T-cell (primary cell): ENCODE data around the gene EIF1B. TPM values are rescaled to one million over a fixed set of nuclear protein-coding genes. Genes with fewer than 3 reads are reported as not detected.

Source experiments
- ATAC-seq, 4 experiments: fragments of 200-7000 bp in 3 of 4; fragments of 150-1000 bp in 1 of 4; cut with Tn5 transposase; replicated peaks in 1 of 4; 1 replicate in 3 of 4; 2 replicates in 1 of 4; pipeline ENCODE4 v1.10.0; 2021; ENCODE audit warnings: moderate library complexity in 3 of 4, mild to moderate bottlenecking in 2 of 4, moderate number of reproducible peaks in 1 of 4
- CTCF ChIA-PET, 2 donors: fragments of 300-600 bp; sonication (Branson Sonifier 250); formaldehyde crosslinking; loops; one replicate each; lab custom pipeline; 2022; ENCODE audit warnings: antibody characterized with exemption in 2 of 2; lab: Charles Lee
- POLR2A ChIA-PET, 2 donors: fragments of 300-600 bp; sonication (Branson Sonifier 250); formaldehyde crosslinking; loops; one replicate each; lab custom pipeline; 2022; ENCODE audit warnings: antibody characterized with exemption in 2 of 2; lab: Charles Lee
- DNase-seq, 35 experiments: peaks; one replicate each; pipeline versions ENCODE4 v3.0.0 to v3.0.0-alpha.2; 2013 to 2023
- H3K27ac ChIP-seq: one replicate; pipeline ENCODE4 v1.5.1; 2013; ENCODE audit warnings: low read length
- H3K27me3 ChIP-seq, 2 experiments: replicated peaks in 1 of 2; 1 replicate in 1 of 2; 2 replicates in 1 of 2; pipeline versions ENCODE4 v1.6.1 to v1.7.0; 2013; ENCODE audit warnings: low read length in 1 of 2, mixed read lengths in 1 of 2; ENCODE audit not compliant: control insufficient read depth in 2 of 2, insufficient read depth in 2 of 2; ENCODE audit errors: extremely low read depth in 1 of 2
- H3K36me3 ChIP-seq, 2 donors: 1 replicate in 1 of 2; 2 replicates in 1 of 2; pipeline versions ENCODE4 v1.6.1 to v1.7.0; 2013; ENCODE audit warnings: low read length in 1 of 2; ENCODE audit not compliant: control insufficient read depth in 2 of 2, insufficient read depth in 1 of 2; ENCODE audit errors: extremely low read depth in 1 of 2
- H3K4me1 ChIP-seq, 2 experiments: 1 replicate in 1 of 2; 2 replicates in 1 of 2; pipeline versions ENCODE4 v1.6.1 to v1.7.0; 2013; ENCODE audit warnings: low read length in 2 of 2, mixed read lengths in 1 of 2; ENCODE audit not compliant: insufficient read depth in 2 of 2, control insufficient read depth in 1 of 2; ENCODE audit errors: extremely low read depth in 1 of 2
- H3K4me3 ChIP-seq, 2 donors: 1 replicate in 1 of 2; 2 replicates in 1 of 2; pipeline versions ENCODE4 v1.5.1 to v1.7.0; 2013; ENCODE audit warnings: mild to moderate bottlenecking in 2 of 2, low read length in 1 of 2, moderate library complexity in 1 of 2; ENCODE audit not compliant: control insufficient read depth in 1 of 2; ENCODE audit errors: extremely low read depth in 1 of 2
- H3K9me3 ChIP-seq: 2 replicates; pipeline ENCODE4 v1.7.0; 2013
- H3K27ac Mint-ChIP-seq, 2 donors: one replicate each; pipeline ENCODE4 v1.8.0; 2020 to 2021; ENCODE audit warnings: mild to moderate bottlenecking in 2 of 2, mixed read lengths in 2 of 2
- H3K27me3 Mint-ChIP-seq, 2 donors: one replicate each; pipeline ENCODE4 v1.8.0; 2021 to 2022; ENCODE audit warnings: mixed read lengths in 2 of 2
- H3K36me3 Mint-ChIP-seq: one replicate; pipeline ENCODE4 v1.8.0; 2021; ENCODE audit warnings: mixed read lengths
- H3K4me1 Mint-ChIP-seq, 3 donors: one replicate each; pipeline ENCODE4 v1.8.0; 2020 to 2022; ENCODE audit warnings: mixed read lengths in 3 of 3, mild to moderate bottlenecking in 1 of 3
- H3K4me3 Mint-ChIP-seq, 3 donors: one replicate each; pipeline ENCODE4 v1.8.0; 2020 to 2022; ENCODE audit warnings: mild to moderate bottlenecking in 3 of 3, mixed read lengths in 3 of 3, moderate library complexity in 3 of 3
- H3K9me3 Mint-ChIP-seq, 3 donors: one replicate each; pipeline ENCODE4 v1.8.0; 2020 to 2022; ENCODE audit warnings: mixed read lengths in 3 of 3
- WGBS: methylation state at CpG from one replicate; pipeline ENCODE4 v1.1.5; 2013; ENCODE audit warnings: missing lambda C conversion rate; ENCODE audit not compliant: insufficient coverage; 5-methylcytosine and 5-hydroxymethylcytosine counted together
- total RNA-seq, 35 experiments: library from RNA in 6 of 35; stranded (reverse) in 6 of 35; fragments of 120-200 nt in 1 of 35; gene quantifications; one replicate each; pipeline versions ENCODE4 v1.2.1 to v1.2.4 and lab custom pipeline; 2013 to 2026

The EIF1B gene
- total RNA-seq, 5 donors from 2014 or later (not counting 1 experiment from before 2014, with no cell fraction given): 39.7 to 70.0 (median 53.3) TPM

GRCh38 chr3:40310705-40311104 is 1.2 kb downstream of the EIF1B start:
- Histone ChIP-seq H3K4me1 (peaks cover 15 to 19% of the 10 kb centered on the region in 2 experiments), H3K27me3 (no peaks in the 10 kb centered on the region), H3K36me3 (peaks cover 7 to 35% of the 10 kb centered on the region in 2 donors), H3K9me3 (no peaks in the 10 kb centered on the region), H3K4me3 (peak overlapping the region; percentile 84 to 97), H3K27ac (peak overlapping the region; percentile 96)
- ATAC-seq (no peak), DNase-seq (peak in 1 of 35 experiments; percentile 18)
- ChIA-PET POLR2A (interaction anchor here in 1 of 2 donors (0.6 kb wide), 1 partner anchor 223 kb away, joined by 4 read pairs; no protein-coding TSS in a partner anchor), CTCF (interaction anchor here in 1 of 2 donors (1.2 kb wide), 1 partner anchor 119 kb away, joined by 5 read pairs; no protein-coding TSS in a partner anchor)
- Mint-ChIP-seq H3K27ac (peak overlapping the region; percentile 96 to 99), H3K9me3 (no peaks in the 10 kb centered on the region), H3K36me3 (peaks cover 28% of the 10 kb centered on the region), H3K4me3 (peak overlapping the region; percentile 97 to 100 (median 100)), H3K27me3 (no peaks in the 10 kb centered on the region), H3K4me1 (peaks cover 35 to 42% (median 39%) of the 10 kb centered on the region in 3 donors)
- no CpG with 5 or more reads among the region's 6 CpGs for WGBS

- CTCF ChIA-PET: interaction anchor here (0.6 to 2.7 kb wide), 3 partner anchors 121 to 935 kb away, joined by 3 to 10 read pairs (median 5); partner anchors contain the start of gene RPL14 (in 1 of the 2)
- Histone ChIP-seq H3K27ac (no peak overlapping the region), H3K4me3 (no peak overlapping the region), H3K27me3 (no peaks in the 10 kb centered on the region), H3K9me3 (no peaks in the 10 kb centered on the region), H3K4me1 (peaks cover 15 to 19% of the 10 kb centered on the region in 2 experiments), H3K36me3 (peaks cover 7 to 35% of the 10 kb centered on the region in 2 donors)
- Mint-ChIP-seq H3K36me3 (peaks cover 28% of the 10 kb centered on the region), H3K4me3 (no peak overlapping the region), H3K27me3 (no peaks in the 10 kb centered on the region), H3K9me3 (no peaks in the 10 kb centered on the region), H3K27ac (peak overlapping the region; percentile 11 to 55), H3K4me1 (peaks cover 35 to 42% (median 39%) of the 10 kb centered on the region in 3 donors)
- 100% methylated on average over 2 of the region's 2 CpGs for WGBS
- no peak for DNase-seq
- POLR2A ChIA-PET: interaction anchor here in 1 of 2 donors (0.7 kb wide), 1 partner anchor 217 kb away, joined by 3 read pairs; no protein-coding TSS in a partner anchor
- no peak for ATAC-seq
Observed at GRCh38 chr3:40312661-40313226, 3.2 kb downstream of the EIF1B start.

GRCh38 chr3:40313975-40314860 is 4.7 kb downstream of the EIF1B start:
- no peaks in the 10 kb centered on the region for H3K27me3 ChIP-seq
- Mint-ChIP-seq H3K9me3 (no peaks in the 10 kb centered on the region), H3K4me3 (no peak overlapping the region), H3K27ac (peak overlapping the region; percentile 67 to 69), H3K27me3 (no peaks in the 10 kb centered on the region), H3K4me1 (peaks cover 28 to 36% (median 28%) of the 10 kb centered on the region in 3 donors), H3K36me3 (peaks cover 28% of the 10 kb centered on the region)
- H3K27ac ChIP-seq: no peak overlapping the region
- ChIA-PET POLR2A (no interaction called here), CTCF (interaction anchor here (0.6 to 1.4 kb wide), 3 partner anchors 120 to 859 kb away, joined by 3 to 5 read pairs (median 3); no protein-coding TSS in a partner anchor)
- H3K4me3 ChIP-seq: no peak overlapping the region
- 92% methylated on average over 5 of the region's 8 CpGs for WGBS
- peaks cover 7 to 35% of the 10 kb centered on the region in 2 donors for H3K36me3 ChIP-seq
- DNase-seq (no peak), ATAC-seq (no peak)
- H3K9me3 ChIP-seq: no peaks in the 10 kb centered on the region
- H3K4me1 ChIP-seq: peaks cover 7 to 15% of the 10 kb centered on the region in 2 experiments

GRCh38 chr3:40317061-40317855 is 7.8 kb downstream of the EIF1B start:
- H3K4me3 Mint-ChIP-seq: no peak overlapping the region
- Histone ChIP-seq H3K9me3 (no peaks in the 10 kb centered on the region), H3K27ac (no peak overlapping the region), H3K36me3 (peaks cover 7 to 26% of the 10 kb centered on the region in 2 donors), H3K4me1 (peaks cover 0 to 4% of the 10 kb centered on the region in 2 experiments), H3K27me3 (no peaks in the 10 kb centered on the region), H3K4me3 (no peak overlapping the region)
- no peaks in the 10 kb centered on the region for H3K9me3 Mint-ChIP-seq
- peak in 29 of 35 experiments; percentile 9 to 82 (median 28) for DNase-seq
- H3K36me3 Mint-ChIP-seq: peaks cover 11% of the 10 kb centered on the region
- no peak overlapping the region for H3K27ac Mint-ChIP-seq
- H3K27me3 Mint-ChIP-seq: no peaks in the 10 kb centered on the region
- ChIA-PET POLR2A (interaction anchor here in 1 of 2 donors (0.6 kb wide), 2 partner anchors 9 to 1879 kb away, joined by 5 to 7 read pairs; no protein-coding TSS in a partner anchor), CTCF (interaction anchor here (0.6 to 4.2 kb wide), 17 partner anchors 9 to 1783 kb away, joined by 3 to 32 read pairs (median 3); no protein-coding TSS in a partner anchor)
- ATAC-seq: peak; percentile 78 to 87 (median 78)
- WGBS: 40% methylated on average over 1 of the region's 6 CpGs
- peaks cover 7 to 10% (median 9%) of the 10 kb centered on the region in 3 donors for H3K4me1 Mint-ChIP-seq

DNA sequence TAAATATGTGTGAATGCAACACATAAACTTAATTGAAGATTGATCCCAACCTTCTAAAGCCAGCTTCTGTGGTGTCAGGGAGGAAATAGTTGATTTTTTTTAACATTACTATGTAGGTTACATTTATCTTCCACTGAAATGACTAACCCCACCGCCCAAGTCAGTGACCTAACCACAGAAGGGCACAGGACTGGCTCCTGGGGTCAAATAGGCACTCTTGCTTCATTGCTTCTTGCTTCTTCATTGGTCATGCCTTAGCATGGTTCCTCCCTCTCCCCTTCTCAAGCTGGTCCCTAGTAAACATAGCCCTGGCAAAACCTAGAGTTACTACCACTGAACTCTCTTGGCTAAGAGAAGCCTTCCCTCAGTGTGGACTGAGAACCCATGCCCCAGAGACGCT is 12.3 kb downstream of the EIF1B start:
- Mint-ChIP-seq H3K27me3 (no peaks in the 10 kb centered on the region), H3K4me1 (no peaks in the 10 kb centered on the region), H3K9me3 (no peaks in the 10 kb centered on the region), H3K27ac (no peak overlapping the region), H3K36me3 (no peaks in the 10 kb centered on the region), H3K4me3 (no peak overlapping the region)
- H3K27ac ChIP-seq: no peak overlapping the region
- no peaks in the 10 kb centered on the region for H3K9me3 ChIP-seq
- no peaks in the 10 kb centered on the region for H3K4me1 ChIP-seq
- DNase-seq (no peak), ATAC-seq (no peak)
- no peaks in the 10 kb centered on the region for H3K27me3 ChIP-seq
- H3K4me3 ChIP-seq: no peak overlapping the region
- ChIA-PET POLR2A (interaction anchor here in 1 of 2 donors (0.7 kb wide), 1 partner anchor 17 kb away, joined by 6 read pairs; no protein-coding TSS in a partner anchor), CTCF (interaction anchor here (0.6 to 0.7 kb wide), 3 partner anchors 29 to 1757 kb away, joined by 3 to 9 read pairs (median 3); no protein-coding TSS in a partner anchor)
- no CpG with 5 or more reads among the region's 2 CpGs for WGBS
- no peaks in the 10 kb centered on the region for H3K36me3 ChIP-seq
